Small intestine (tissue), 7 donors: ENCODE results near the gene CNST. TPM values are rescaled to one million over a fixed set of nuclear protein-coding genes. Genes with fewer than 3 reads are reported as not detected.

Experiments used
- DNase-seq, 2 donors: peaks; one replicate each; pipeline versions ENCODE4 v3.0.0 to v3.0.0-alpha.2; 2013
- FAIRE-seq: peaks from 2 replicates; lab custom pipeline; 2012; peaks lifted over from hg19 to GRCh38; lab: Jason Lieb, UNC
- H3K27ac ChIP-seq, 3 donors: one replicate each; pipeline ENCODE4 v1.5.1; 2013; ENCODE audit warnings: low read length in 2 of 3, mild to moderate bottlenecking in 2 of 3, control low read depth in 1 of 3, inconsistent platforms in 1 of 3, low read depth in 1 of 3, moderate library complexity in 1 of 3
- H3K27me3 ChIP-seq, 3 donors: one replicate each; pipeline ENCODE4 v1.6.1; 2013; ENCODE audit warnings: low read length in 3 of 3, inconsistent platforms in 1 of 3; ENCODE audit not compliant: control insufficient read depth in 3 of 3, insufficient read depth in 3 of 3
- H3K36me3 ChIP-seq, 3 donors: one replicate each; pipeline ENCODE4 v1.6.1; 2013; ENCODE audit warnings: low read length in 3 of 3, inconsistent platforms in 1 of 3, low read depth in 1 of 3, mild to moderate bottlenecking in 1 of 3, moderate library complexity in 1 of 3; ENCODE audit not compliant: control insufficient read depth in 3 of 3, insufficient read depth in 2 of 3
- H3K4me1 ChIP-seq, 3 donors: one replicate each; pipeline ENCODE4 v1.6.1; 2013; ENCODE audit warnings: low read length in 2 of 3, inconsistent platforms in 1 of 3, low read depth in 1 of 3, mild to moderate bottlenecking in 1 of 3, moderate library complexity in 1 of 3; ENCODE audit not compliant: control insufficient read depth in 3 of 3, insufficient read depth in 2 of 3
- H3K4me3 ChIP-seq, 3 donors: one replicate each; pipeline ENCODE4 v1.5.1; 2013; ENCODE audit warnings: low read length in 3 of 3, control low read depth in 1 of 3, inconsistent platforms in 1 of 3, low read depth in 1 of 3, mild to moderate bottlenecking in 1 of 3, moderate library complexity in 1 of 3
- H3K9me3 ChIP-seq, 2 donors: one replicate each; pipeline ENCODE4 v1.6.1; 2013; ENCODE audit warnings: low read depth in 1 of 2, low read length in 1 of 2; ENCODE audit not compliant: control insufficient read depth in 2 of 2, insufficient read depth in 1 of 2
- WGBS, 3 donors: extraction: QIAGEN DNeasy Blood & Tissue Kit; methylation state at CpG; one replicate each; pipeline ENCODE4 v1.1.7; 2013; 5-methylcytosine and 5-hydroxymethylcytosine counted together
- polyA plus RNA-seq, 4 donors: library from polyadenylated mRNA; stranded (reverse) in 3 of 4; unstranded in 1 of 4; fragments of 200-250 nt in 3 of 4; fragments of 120-200 nt in 1 of 4; gene quantifications; one replicate each; pipeline versions ENCODE4 v1.2.1 to v1.2.3, GENCODE V29; 2013
- donor health status: healthy with polysubstance abuse.
- donor health status: control.
- donor health status: control.
- donor health status: Bipolar disorder and iron deficiency.
- donor health status: healthy.

Gene CNST
- polyA plus RNA-seq, 4 donors: 9.6 to 22.6 (median 12.4) TPM

GRCh38 chr1:246528933-246529731 lies 37.1 kb upstream of the CNST start:
- WGBS, 3 donors: 76 to 81% (median 77%) methylated on average over 8 of the region's 8 CpGs
- DNase-seq: no peak

GRCh38 chr1:246530482-246530881 lies 35.8 kb upstream of the CNST start:
- Histone ChIP-seq H3K9me3 (peaks cover 0 to 19% of the 10 kb centered on the region in 2 donors), H3K4me1 (no peaks in the 10 kb centered on the region), H3K4me3 (no peak overlapping the region), H3K27me3 (peaks cover 0 to 2% (median 2%) of the 10 kb centered on the region in 3 donors), H3K27ac (no peak overlapping the region), H3K36me3 (no peaks in the 10 kb centered on the region)
- WGBS, 3 donors: 66 to 78% (median 67%) methylated on average over 2 of the region's 2 CpGs
- FAIRE-seq (no peak), DNase-seq (no peak)

More at GRCh38 chr1:246528933-246529731, 37.1 kb upstream of the CNST start:
- no peak for FAIRE-seq
- Histone ChIP-seq H3K4me3 (no peak overlapping the region), H3K4me1 (no peaks in the 10 kb centered on the region), H3K9me3 (peaks cover 0 to 19% of the 10 kb centered on the region in 2 donors), H3K27me3 (peaks cover 0 to 2% (median 2%) of the 10 kb centered on the region in 3 donors), H3K36me3 (no peaks in the 10 kb centered on the region), H3K27ac (no peak overlapping the region)

DNA sequence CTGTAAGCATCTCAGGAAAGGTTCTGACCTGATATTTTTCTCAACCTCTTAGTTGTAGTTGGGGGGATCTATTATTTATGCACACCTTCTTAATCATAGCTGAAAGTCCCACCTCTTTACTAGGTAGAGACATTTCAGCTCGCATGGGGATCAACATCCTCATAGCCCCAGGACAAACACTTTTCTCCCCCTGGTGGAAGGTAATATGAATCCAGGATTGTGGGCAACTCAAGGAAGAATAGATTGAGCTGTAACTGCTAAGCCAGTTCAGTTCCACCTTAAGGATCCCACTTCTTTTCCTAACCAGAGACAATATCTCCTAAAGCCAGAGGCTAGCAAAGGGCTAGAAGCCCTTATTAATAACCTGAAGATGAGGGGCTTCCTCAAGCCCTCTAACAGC lies 33.7 kb upstream of the CNST start:
- Histone ChIP-seq H3K27me3 (peaks cover 0 to 2% (median 2%) of the 10 kb centered on the region in 3 donors), H3K4me1 (no peaks in the 10 kb centered on the region), H3K36me3 (no peaks in the 10 kb centered on the region), H3K27ac (no peak overlapping the region), H3K9me3 (peaks cover 0 to 19% of the 10 kb centered on the region in 2 donors), H3K4me3 (no peak overlapping the region)
- DNase-seq: peak in 1 of 2 donors; percentile 9
- FAIRE-seq: no peak
- WGBS, 3 donors: 32 to 50% (median 44%) methylated on average over 1 of the region's 1 CpG

GRCh38 chr1:246533371-246533905 lies 32.8 kb upstream of the CNST start:
- no peak for DNase-seq
- H3K27ac ChIP-seq: no peak overlapping the region
- no peak overlapping the region for H3K4me3 ChIP-seq
- H3K4me1 ChIP-seq: no peaks in the 10 kb centered on the region
- H3K9me3 ChIP-seq: peaks cover 0 to 19% of the 10 kb centered on the region in 2 donors
- 85 to 97% (median 90%) methylated on average over 2 of the region's 2 CpGs for WGBS, 3 donors
- no peaks in the 10 kb centered on the region for H3K36me3 ChIP-seq
- peaks cover 0 to 2% (median 2%) of the 10 kb centered on the region in 3 donors for H3K27me3 ChIP-seq
- FAIRE-seq: no peak

DNA sequence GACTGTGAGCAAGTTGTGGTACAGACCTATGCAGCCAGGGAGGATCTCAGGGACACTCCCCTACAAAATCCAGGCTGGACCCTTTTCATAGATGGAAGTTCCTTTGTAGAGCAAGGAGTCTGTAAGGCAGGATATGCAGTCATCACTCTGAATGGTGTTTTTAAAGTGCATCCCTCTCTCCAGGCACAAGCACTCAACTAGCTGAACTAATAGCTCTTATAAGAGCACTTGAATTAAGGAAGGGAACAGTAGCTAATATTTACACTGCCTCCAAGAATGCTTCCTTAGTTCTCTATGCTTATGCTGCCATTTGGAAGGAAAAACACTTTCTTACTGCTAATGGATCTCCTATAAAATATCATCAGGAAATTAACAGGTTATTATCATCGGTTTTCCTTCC lies 32.1 kb upstream of the CNST start:
- Histone ChIP-seq H3K27me3 (peaks cover 0 to 2% (median 2%) of the 10 kb centered on the region in 3 donors), H3K9me3 (peaks cover 0 to 19% of the 10 kb centered on the region in 2 donors), H3K27ac (no peak overlapping the region), H3K36me3 (peaks cover 0 to 2% (median 0%) of the 10 kb centered on the region in 3 donors), H3K4me1 (no peaks in the 10 kb centered on the region), H3K4me3 (no peak overlapping the region)
- DNase-seq (no peak), FAIRE-seq (no peak)
- 70 to 84% (median 82%) methylated on average over 1 of the region's 1 CpG for WGBS, 3 donors

DNA sequence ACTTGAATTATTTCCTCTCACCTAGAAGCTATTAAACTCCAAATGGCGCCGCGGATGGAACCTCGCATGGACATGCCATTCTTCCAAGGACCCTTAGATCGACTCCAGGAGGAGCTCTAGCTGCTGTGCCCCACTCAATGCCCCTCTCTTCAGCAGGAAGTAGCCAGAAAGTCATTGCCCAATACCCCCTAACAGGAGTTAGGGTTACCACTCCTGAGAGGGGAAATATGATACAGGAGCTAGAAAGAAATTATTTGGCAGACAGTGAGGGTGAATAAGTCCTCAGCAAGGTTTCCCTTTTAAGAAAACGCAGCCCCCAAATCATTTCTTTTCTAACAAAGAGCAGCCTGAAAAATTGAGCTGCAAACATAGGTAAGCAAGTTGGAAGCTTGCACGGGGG lies 28.8 kb upstream of the CNST start:
- H3K27ac ChIP-seq: no peak overlapping the region
- peaks cover 0 to 2% (median 0%) of the 10 kb centered on the region in 3 donors for H3K27me3 ChIP-seq
- DNase-seq: no peak
- H3K9me3 ChIP-seq: no peaks in the 10 kb centered on the region
- peaks cover 3 to 11% (median 5%) of the 10 kb centered on the region in 3 donors for H3K36me3 ChIP-seq
- no peaks in the 10 kb centered on the region for H3K4me1 ChIP-seq
- 81 to 83% (median 82%) methylated on average over 7 of the region's 7 CpGs for WGBS, 3 donors
- FAIRE-seq: no peak
- H3K4me3 ChIP-seq: no peak overlapping the region

GRCh38 chr1:246537887-246538286 lies 28.4 kb upstream of the CNST start:
- Histone ChIP-seq H3K4me1 (no peaks in the 10 kb centered on the region), H3K27me3 (no peaks in the 10 kb centered on the region), H3K36me3 (peaks cover 3 to 13% (median 5%) of the 10 kb centered on the region in 3 donors), H3K9me3 (no peaks in the 10 kb centered on the region), H3K27ac (no peak overlapping the region), H3K4me3 (no peak overlapping the region)
- FAIRE-seq (no peak), DNase-seq (peak; percentile 12 to 69)
- 24 to 73% (median 52%) methylated on average over 3 of the region's 3 CpGs for WGBS, 3 donors

GRCh38 chr1:246540738-246541491 lies 25.3 kb upstream of the CNST start:
- H3K27ac ChIP-seq: no peak overlapping the region
- H3K27me3 ChIP-seq: no peaks in the 10 kb centered on the region
- peaks cover 5 to 34% (median 11%) of the 10 kb centered on the region in 3 donors for H3K36me3 ChIP-seq
- no peak for FAIRE-seq
- no peak for DNase-seq
- WGBS, 3 donors: 89 to 90% (median 89%) methylated on average over 7 of the region's 7 CpGs
- no peaks in the 10 kb centered on the region for H3K4me1 ChIP-seq
- no peaks in the 10 kb centered on the region for H3K9me3 ChIP-seq
- H3K4me3 ChIP-seq: no peak overlapping the region
